ENCODE results near the gene GAB3.

GAB3 gene

GRCh38 chrX:154724993-154725756 lies 25.7 kb downstream of the GAB3 start:
- in situ Hi-C loops (cut with HindIII; ENCODE audit: low sequenced_read_pairs) = no loop called here
- H3K4me3 ChIP-seq (ENCODE audit: low read depth, low read length) = no peak overlapping the region

DNA sequence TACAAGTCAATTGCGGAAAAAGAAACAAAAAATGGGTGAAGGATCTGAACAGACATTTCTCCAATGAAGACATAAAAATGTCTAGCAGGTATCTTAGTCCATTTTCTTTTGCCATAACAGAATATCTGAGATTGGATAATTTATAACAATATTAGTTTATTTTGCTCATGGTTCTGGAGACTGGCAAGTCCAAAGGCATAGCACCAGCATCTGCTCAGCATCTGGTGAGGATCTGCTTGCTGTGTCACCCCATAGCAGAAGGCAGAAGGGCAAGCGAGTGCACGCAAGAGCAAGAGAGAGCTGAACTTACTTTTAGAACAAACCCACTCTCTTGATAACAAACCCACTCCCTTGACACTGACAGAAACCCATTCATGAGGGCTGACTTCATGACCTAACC lies 29.7 kb downstream of the GAB3 start:
- TF ChIP-seq, protein P1, sequence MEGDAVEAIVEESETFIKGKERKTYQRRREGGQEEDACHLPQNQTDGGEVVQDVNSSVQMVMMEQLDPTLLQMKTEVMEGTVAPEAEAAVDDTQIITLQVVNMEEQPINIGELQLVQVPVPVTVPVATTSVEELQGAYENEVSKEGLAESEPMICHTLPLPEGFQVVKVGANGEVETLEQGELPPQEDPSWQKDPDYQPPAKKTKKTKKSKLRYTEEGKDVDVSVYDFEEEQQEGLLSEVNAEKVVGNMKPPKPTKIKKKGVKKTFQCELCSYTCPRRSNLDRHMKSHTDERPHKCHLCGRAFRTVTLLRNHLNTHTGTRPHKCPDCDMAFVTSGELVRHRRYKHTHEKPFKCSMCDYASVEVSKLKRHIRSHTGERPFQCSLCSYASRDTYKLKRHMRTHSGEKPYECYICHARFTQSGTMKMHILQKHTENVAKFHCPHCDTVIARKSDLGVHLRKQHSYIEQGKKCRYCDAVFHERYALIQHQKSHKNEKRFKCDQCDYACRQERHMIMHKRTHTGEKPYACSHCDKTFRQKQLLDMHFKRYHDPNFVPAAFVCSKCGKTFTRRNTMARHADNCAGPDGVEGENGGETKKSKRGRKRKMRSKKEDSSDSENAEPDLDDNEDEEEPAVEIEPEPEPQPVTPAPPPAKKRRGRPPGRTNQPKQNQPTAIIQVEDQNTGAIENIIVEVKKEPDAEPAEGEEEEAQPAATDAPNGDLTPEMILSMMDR (IDR thresholded peaks at IDR 0.05; ENCODE audit: low read depth, low read length, missing control alignments) = no peak
- in situ Hi-C loops (cut with HindIII; ENCODE audit: low sequenced_read_pairs) = no loop called here
- DNase-seq (ENCODE audit: low read depth) = no peak
- H3K4me3 ChIP-seq (ENCODE audit: low read depth, low read length) = no peak overlapping the region

More at GRCh38 chrX:154724993-154725756, 25.7 kb downstream of the GAB3 start:
- no peak for DNase-seq (ENCODE audit: low read depth)
- TF ChIP-seq, protein P1 (IDR thresholded peaks at IDR 0.05; ENCODE audit: low read depth, low read length, missing control alignments) = no peak

- in situ Hi-C loops (cut with HindIII; ENCODE audit: low sequenced_read_pairs) = no loop called here
- TF ChIP-seq, protein P1 (IDR thresholded peaks at IDR 0.05; ENCODE audit: low read depth, low read length, missing control alignments) = no peak
- no peak overlapping the region for H3K4me3 ChIP-seq (ENCODE audit: low read depth, low read length)
- DNase-seq (ENCODE audit: low read depth) = no peak
These were observed 30.8 kb downstream of the GAB3 start for GRCh38 chrX:154720067-154720466.

DNA sequence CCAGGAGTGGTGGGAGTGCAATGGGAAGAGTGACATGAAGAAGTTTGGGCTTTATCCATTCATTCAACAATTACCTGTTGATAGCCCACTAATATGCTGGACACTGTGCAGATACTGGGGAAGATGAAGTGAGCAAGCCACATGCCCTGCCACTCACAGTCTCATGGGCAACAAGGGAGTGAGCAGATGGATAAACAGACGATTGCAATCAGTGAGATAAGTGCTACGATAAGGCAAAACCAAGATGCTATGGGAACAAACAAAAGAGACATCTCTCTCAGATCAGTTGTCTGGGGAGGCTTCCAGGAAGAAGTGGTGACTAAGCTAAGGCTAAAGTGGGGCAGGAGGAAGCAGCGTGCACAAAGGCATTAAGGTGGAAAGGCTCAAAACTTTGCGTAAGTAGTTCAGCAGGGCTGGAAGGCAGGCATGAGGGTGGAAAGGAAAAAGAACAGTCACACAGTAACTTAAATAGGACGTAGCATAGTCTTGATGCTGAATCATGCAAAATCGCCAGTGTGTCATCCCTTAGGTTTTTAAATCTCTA lies 31.7 kb downstream of the GAB3 start:
- TF ChIP-seq, protein P1 (IDR thresholded peaks at IDR 0.05; ENCODE audit: low read depth, low read length, missing control alignments) = no peak
- H3K4me3 ChIP-seq (ENCODE audit: low read depth, low read length) = no peak overlapping the region
- in situ Hi-C loops (cut with HindIII; ENCODE audit: low sequenced_read_pairs) = no loop called here
- no peak for DNase-seq (ENCODE audit: low read depth)

GRCh38 chrX:154718616-154719015 lies 32.3 kb downstream of the GAB3 start:
- in situ Hi-C loops (cut with HindIII; ENCODE audit: low sequenced_read_pairs) = no loop called here
- H3K4me3 ChIP-seq (ENCODE audit: low read depth, low read length) = no peak overlapping the region
- no peak for DNase-seq (ENCODE audit: low read depth)
- TF ChIP-seq, protein P1 (IDR thresholded peaks at IDR 0.05; ENCODE audit: low read depth, low read length, missing control alignments) = no peak

GRCh38 chrX:154717824-154718223 lies 33.1 kb downstream of the GAB3 start:
- in situ Hi-C loops (cut with HindIII; ENCODE audit: low sequenced_read_pairs) = no loop called here
- peak; percentile 76 for DNase-seq (ENCODE audit: low read depth)
- TF ChIP-seq, protein P1 (IDR thresholded peaks at IDR 0.05; ENCODE audit: low read depth, low read length, missing control alignments) = peak; percentile 31
- H3K4me3 ChIP-seq (ENCODE audit: low read depth, low read length) = no peak overlapping the region

Data from astrocyte of the cerebellum (primary cell).